NCI-H2081 treated with DMSO at 0.1 percent for 48 hours (cell line): ENCODE results near the gene DHCR24.

Experiments
- DNase-seq: peaks from one replicate; lab custom pipeline; 2025; lab: John Stamatoyannopoulos, UW

The DHCR24 gene

DNA sequence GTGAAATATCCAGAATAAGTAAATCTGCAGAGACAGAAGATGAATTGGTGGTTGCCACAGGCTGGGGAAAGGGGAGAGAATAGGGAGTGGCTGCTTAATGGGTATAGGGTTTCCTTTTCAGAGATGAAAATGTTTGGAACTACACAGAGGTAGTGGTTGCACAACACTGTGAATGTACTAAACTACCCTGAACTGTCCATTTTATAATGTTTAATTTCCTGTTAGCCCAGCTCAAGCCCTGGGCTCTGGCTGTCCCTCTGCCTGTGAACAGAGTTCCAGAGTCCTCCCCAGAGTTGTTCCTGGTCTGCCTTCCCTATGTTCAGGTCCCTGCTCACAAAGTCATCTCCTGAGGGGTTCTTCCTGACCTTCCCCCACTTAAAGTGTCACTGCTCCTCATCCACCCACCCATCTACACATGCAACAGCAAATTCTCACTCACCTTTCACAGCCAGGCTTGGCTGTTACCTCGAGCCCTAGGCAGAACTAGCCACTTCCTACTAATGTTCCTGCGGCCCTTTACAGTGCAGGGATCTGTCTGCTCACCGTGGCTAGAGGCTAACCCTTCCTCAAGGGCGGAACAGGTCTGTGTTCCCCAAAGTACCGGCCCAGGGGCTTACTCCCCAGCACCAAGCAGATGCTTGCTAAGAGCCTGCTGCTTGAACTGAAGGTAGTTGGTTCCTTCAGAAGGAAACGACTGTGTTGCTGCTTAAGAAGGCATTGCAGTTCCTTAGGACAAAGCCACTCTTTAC lies 22.4 kb downstream of the DHCR24 start:
- DNase-seq = no peak

DNA sequence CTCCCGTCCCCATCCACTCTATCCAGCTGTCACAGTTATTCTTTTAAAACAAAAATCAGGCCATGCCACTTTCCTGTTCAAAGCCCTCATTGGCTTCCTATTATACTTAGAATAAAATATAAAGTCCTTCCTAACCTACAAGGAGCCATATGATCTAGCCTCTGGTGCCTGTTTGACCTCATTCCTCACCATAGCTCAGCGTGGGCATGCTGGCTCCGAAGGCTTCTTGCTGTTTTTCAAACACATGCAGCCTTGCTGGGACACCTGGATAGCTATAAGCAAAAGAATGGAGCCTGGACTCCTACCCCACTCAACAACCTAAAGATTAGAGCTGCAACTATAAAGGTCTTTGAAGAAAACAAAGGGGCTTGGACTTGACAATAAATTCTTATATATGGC lies 23.7 kb downstream of the DHCR24 start:
- DNase-seq = no peak

DNA sequence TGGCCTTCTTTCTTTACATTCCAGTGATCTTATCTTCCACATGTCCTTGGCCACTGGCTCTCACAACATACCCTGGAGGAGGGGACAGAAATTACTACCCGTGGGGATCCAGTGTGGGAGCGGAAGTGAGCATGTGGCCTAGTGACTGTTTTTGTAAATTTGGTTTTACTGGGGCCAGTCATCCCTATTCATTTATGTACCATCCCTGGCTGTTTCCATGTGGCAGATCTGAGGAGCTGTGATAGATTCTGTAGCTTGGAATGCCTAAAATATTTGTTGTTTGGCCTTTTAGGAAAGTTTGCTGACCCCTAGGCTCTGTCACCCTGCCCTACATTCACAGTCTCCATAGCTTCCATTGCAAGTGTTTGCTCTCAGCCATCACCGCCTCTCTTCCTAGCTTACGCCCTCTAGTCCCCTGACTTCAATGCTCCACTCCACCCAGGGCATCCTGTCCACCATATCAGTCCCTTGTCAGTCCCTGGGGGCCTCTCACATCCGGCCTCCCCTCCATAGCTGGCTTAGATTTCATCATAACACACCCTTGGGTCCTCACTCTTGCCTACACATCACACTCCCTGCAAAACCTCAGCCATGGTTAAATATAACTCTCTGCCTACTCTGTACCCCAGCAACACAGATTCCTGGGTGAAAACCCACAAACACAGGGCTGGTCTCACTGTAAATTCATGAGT lies 25.8 kb downstream of the DHCR24 start:
- DNase-seq = no peak

DNA sequence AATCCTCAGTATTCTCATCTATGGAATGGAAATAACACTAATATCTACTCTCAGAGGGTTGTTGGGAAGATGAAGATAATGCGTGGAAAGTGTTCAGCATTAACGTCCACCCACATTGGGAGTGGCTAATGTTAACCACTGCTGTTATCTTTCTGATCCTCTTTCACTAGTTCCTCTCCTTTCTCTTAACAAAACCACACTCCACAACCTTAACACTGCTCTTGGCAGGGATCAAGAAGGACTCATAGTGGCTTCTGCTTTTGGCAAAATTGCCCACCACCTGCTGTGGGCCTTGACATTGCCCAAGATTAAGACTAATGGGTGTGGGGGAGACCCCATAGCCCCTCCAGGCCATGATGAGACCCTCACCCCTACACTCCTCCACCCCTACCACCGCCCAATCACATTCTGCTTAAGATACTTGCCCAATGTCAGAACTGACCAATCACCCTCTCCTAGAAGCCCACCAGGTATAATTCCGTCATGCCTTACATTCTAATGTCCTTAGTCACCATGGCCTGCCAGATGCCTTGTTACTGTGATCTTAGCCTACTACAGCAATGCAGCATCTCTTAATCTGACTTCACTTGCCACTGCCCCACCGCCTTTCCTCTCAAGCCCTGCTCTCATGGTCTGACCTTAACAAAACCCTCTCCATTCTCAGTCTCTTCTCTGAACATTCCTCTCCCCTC lies 27.1 kb downstream of the DHCR24 start:
- no peak for DNase-seq

DNA sequence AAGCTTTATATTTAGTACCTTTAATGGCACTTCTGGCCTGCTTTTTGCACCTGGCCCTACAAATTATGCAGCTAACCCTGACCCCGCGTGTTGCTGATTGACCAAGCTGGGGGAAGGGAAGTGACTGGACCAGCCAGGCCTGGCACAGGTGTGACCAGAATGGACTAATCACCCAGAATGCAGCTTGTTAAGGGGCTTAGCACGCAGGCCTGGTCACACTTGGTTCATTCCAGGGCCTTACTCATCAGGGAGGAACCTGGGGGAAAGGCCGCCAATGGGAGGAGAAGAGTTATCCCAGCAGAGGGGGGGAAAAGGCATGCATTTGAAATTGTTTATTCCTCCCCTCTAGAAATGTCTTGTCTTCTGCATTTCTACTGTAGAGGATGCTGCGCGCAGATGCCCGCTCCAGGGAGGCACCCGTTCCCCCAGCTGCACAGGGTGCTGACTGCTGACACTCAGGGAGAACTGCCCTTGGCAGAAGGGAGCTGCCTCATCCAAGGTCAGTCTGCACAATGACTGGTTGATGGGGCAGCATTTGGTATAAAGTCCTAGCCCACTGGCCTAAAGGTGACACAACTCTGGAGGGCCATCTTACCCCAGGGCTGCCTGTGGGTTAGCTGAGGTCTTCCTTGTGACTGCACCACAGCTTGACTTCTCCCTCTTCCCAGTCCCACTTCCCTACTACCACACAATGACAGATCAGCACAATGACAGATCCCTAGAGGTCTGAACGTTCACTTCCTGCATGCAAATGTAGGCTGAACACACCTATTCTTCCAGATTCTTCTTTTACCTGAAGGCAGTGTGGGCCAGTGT lies 29.0 kb downstream of the DHCR24 start:
- no peak for DNase-seq

DNA sequence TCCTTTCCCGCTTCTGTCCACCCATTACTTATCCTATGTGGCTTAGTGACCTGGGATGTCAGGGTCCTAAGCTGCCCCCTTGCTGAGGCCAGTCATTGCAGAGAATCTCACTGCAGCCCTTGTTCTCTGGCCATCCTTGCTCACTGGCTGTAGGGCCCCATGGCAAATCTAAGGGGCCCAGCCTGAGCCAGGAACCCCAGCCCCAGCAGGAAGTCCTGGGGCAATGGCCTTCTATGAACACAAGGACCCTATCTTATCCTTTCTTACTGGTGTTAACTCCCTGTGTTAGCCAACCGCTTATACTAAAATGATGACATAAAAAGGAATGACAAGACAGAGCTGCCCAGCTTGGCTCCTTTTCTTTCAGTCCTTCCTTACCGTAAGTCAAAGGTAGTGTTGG lies 29.9 kb downstream of the DHCR24 start:
- DNase-seq = no peak

DNA sequence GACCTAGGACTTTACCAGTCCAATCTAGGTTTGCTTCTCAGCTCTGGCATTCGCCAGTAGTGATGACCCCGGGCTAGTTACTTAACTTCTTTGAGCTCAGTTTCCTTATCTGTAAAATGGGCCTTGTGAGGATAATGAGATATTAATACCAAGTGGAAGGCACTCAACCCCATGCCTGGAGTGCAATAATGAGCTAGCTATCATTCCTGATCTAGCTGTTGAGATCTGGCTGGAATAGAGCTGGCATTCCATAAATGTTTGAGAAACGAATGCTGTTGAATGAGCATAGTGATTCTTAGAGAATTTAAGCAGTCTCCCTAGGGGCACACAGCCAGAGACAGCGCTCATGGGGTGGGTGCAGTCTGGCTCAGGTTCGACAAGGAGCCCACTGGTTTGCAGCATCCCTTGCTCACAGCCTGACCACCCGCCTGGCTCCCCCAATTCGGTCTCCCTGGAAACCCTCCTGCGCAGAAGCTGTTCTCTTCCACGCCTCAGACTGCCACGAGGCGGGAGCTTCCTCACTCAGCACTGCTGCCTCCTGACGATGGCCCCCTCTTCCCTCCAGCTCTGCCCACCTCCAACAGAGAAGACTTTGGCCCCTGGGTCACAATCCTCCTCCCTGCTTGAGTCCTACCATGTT lies 32.5 kb downstream of the DHCR24 start:
- no peak for DNase-seq

DNA sequence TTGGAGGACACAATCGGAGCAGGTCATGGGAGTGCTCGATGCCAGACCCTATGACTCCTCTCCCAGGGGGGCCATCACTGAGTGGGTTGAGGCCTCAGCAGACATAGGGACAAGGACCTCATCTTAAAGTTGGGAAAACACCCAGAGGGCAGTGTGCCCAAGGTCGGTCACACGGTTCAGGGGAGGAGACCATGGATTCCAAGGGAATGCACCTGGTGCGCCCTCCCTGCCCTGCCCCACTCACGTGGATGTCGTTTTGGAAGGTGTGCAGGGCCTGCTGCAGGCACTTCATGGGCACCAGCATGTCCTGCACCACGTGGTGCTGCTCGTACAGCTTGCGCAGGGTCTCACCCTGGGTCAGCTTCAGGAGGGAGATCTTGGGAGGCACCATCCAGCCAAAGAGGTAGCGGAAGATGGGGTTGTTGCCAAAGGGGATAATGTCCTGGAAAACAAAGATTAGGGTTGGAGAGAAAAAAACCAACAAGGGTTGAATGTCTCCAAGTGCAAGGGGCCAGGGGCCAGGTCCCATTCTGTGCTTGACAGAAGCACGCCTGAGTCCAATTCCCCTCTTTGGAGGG lies 33.1 kb downstream of the DHCR24 start:
- DNase-seq = no peak

DNA sequence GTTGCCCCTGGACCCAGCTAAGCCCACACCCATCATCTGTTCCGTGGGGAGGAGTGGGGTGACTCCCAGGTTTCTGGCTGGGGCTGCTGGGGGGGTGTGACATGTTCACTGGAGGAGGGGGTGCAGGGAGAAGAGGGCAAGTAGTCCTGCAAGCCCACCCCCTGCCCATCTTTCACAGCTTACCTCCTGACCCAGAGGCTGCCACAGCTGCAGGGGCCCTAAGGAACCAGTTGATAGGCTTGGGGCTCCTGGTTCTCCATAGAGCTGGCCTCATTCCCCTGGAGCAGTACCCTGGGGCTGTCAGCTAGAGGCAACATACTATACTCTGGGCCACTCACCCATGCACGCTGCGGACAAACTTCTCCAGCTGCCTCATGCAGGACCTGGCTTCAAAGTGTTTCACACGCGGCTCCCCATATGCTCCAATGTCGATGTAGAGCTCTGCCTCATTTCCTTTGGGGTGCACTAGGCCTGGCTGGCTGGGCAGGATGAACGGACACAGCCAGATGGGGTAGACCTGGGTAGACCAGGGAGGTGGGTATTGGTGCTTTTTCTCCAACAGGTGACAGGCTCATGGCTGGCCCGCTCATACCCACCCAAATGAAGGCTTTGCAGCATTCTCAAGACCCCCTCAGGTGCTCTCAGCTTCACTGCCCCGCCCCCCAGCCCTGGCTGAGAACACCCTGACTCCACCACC lies 33.8 kb downstream of the DHCR24 start:
- no peak for DNase-seq

DNA sequence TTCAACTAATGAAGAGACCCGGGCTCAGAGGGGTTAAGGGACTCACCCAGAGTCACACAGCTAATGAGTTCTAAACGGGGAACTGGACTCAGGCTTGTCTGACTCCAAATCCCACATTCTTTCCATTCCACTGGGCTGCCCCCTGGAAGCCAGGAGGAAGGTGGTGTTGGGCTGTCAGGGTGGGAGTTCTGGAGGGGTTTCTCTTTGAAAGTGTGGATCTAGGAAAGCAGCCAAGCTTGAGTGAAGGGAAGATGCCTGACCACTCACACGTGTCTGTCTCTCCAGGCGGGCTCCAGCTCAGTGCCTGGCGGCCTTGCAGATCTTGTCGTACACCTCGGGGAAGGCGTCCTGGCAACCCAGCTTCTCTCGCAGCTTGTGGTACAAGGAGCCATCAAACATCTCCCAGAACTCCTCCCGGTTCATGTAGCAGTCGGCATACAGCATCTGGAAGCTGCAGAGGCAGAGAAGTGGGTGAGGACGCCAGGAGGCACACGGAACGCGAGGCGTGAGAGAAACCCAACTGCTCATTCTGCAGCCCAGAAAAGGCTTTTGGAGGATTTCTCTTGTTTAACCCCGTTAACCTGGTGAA lies 35.0 kb downstream of the DHCR24 start:
- no peak for DNase-seq

DNA sequence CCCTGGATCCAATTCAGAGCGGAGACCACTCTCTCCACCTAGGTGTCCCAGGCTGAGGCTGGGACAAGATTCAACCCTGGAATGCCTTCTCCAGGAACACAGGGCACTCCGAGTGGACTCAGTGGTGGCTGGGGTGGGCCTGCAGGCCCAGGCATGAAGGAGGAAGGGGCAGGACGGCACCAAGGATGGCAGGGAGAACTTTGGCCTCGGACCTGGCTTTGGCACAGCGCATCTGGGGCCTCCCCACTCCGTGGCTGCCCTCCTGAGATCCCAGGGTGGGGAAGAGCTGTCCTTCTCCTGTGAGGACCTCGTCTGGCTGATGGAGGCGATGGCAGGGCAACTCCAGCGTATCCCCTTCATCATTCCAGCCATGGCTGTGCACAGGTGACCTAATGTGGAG lies 35.6 kb downstream of the DHCR24 start:
- no peak for DNase-seq

DNA sequence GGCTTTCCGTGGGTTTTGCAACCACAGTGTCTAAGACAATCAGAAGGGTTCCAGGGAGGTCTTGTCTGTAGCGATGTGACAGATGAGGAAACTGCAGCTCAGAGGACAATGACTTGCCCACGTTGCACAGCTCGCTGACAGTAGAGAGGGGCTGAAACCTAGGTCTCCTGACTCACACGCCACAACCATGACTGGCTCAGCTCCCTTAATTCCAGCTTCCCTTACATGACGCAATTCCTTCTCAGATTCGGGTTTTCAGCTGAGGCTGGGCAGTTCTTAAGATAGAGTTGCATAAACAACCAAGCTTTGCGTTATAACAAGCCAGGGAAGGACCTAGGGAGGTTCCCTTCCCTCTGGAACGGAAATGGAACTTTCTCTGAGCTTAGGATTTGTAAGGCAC lies 36.3 kb downstream of the DHCR24 start:
- no peak for DNase-seq

DNA sequence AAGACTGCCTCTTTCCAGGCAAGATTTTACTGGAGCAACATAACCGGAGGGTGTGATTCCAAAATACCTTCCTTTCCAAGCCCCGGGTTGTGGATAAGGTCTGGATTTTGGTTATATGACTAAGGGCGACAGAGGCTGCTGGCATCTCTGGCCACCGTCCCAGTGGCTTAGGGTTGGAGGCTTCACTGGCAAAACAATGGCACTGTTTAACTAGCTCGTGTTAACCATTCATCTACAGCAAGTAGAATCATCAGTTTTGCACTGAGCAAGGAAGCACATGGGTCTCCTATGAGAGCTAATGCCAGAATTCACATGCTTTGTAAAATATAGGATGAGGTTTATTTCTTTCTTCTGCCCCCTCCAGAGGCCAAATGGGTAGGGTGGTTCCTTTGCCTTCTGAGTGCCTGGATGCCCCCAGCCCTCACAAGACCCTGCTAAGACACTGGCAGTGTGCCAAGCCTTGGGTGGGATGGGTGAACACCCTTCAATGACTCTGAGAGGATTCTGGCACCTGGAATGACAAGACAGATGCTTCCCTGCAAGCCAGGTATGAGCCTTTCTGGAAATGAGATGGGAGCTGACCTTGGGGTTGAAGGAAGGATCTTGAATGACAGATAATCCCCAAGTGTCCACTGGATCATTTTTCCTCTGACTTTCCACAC lies 36.8 kb downstream of the DHCR24 start:
- DNase-seq = no peak

DNA sequence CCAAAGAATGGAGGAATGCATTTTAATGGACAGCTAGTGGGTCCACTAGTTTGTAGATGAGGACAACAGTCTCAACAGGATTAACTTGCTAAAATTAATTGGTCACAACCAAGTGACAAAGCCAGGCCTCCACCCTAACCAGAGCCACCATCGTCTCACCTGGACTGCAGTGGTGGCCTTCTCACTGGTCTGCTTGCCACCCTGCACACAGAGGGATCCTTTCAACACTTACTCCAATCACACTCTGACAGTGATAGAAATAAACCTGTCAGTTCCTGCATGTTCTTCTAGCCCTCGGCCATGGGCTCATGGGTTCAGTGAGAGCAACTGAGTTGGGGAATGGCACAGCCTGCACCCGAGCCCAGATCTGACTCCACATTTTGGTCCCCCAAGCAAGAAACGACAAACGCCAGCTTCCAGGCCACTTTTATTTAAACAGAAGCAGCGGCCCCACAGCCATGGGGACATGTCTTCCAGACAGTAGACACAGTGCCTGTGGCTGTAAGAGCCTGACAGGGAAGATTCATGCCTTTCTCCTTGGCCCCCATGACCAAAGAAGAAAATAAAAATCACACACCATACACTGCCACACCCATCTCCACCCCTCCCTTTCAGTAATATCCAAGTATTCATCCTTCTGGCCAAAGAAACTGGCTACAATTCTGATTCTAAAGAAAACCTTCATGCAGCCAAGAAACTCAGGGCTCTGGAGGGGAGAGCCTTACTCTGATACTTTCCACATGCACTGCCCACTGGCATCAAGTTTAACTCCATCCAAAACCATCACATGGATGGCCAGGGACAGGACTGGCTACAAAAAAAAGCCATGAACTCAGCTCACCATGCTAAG lies 37.6 kb downstream of the DHCR24 start:
- no peak for DNase-seq

DNA sequence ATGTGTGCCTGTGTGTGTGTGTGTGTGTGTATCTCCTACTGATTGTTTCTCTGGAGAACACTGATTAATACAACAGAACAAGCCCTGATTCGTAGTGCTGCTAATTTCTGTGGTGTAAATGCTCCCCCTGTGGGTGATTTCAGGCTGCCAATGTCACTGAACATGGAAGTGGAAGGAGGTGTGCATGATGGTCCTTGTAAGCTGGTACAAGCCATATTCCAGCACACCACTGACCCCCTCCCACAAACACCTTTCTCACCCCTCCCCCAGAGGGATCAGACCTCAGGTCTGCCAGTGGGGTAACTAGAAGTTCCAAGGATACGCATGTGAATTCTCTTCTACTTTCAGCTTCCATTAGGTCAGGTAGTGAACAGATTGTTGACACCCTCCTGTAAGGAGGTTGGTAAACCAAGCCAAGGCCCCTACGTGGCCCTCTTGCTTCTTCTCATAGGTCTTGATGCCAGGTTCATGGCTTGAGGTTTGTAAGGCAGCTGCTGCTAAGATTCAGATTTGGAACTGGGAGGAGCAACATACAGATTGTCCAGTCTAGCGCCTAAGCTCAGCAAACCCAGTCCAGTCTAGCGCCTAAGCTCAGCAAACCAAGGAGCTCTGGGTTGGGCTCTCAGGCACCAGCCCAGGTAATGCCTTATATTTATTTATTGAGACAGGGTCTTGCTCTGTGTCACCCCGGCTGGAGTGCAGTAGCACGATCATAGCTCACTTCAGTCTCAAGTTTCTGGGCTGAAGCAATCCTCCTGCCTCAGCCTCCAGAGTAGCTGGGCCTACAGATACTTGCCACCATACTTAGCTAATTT lies 38.7 kb downstream of the DHCR24 start:
- DNase-seq = no peak

DNA sequence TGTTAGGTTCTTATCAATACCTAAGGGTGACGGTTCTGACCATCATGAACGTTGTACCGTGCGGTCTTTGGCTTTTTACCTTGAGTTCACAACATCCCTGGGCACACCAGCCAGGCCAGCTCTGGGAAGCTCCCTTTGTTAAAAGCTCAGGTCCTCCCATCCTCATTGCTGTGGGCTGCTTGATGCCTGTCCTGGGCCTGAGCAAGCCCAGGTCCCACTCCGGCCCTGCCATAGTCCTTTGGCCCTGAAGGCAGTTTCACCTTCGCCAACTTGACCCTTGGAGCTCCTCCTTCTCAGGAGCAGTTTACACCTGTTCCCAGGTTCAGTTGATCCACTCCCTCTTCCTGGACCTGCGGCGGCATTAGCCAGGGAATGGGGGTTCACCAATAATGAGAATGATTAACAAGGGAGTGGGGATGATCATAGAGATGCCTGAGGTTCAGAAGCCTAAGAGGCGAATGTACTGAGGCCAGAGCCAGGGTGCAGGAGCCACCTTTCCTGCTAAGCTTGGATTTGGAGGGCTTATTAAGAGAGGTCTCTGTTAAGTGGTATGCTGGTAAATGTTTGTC lies 40.2 kb downstream of the DHCR24 start:
- DNase-seq = no peak

DNA sequence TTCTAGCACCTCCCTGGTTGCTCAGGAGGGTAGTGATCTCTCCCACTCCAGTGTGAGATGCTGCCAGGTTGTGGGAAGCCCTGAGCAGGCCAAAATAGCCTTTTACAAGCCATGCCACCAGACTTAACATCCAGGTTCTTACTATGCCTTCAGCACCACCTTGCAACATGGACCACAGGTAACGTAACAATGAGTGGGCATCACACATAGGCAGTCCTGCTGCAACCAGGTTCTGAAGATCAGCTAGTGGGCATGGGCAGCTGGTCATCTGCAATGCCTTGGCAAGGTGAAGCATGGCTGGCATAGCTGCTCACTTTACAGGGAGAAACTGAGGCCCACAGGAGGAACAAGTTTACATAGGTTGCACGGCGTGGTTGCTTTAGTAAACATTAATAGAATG lies 40.7 kb downstream of the DHCR24 start:
- no peak for DNase-seq

DNA sequence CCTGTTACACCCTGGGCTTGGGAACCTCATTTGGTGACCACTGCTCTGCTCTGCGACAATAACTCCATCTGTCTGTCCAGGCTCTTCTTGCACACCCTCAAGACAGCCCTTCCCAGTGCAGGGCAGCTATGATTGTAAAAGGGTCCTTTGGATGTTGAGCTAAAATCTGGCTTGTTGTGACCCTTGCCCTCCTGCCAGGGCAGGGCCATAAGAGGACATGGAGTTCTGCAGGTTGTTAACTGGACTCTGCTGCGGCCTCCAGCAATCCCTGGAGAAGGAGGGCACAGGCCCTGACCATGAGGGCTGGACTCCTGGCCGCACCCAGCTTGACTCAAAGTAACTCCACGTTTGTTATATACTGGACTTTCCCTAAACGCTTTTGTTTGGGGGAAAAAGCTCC lies 41.2 kb downstream of the DHCR24 start:
- no peak for DNase-seq
